ENCODE measurements around the gene ZIC2.
"Not testable (repeated sequence)": the region's sequence is repeated elsewhere in the genome, so short reads cannot be mapped to it uniquely, and the experiment has no call there.

The ZIC2 gene

GRCh38 chr13:100032642-100033041, 51.1 kb downstream of the ZIC2 start:
- not testable (repeated sequence) for DNase-seq

GRCh38 chr13:100035936-100036335, 54.4 kb downstream of the ZIC2 start:
- DNase-seq, result no peak

Data from activated T-cell treated with anti-CD3 and anti-CD28 coated beads for 4 hours (primary cell).